NCI-H146 treated with DMSO at 0.1 percent for 48 hours (cell line): Measurements from ENCODE around the gene SENP3.

Source experiments
- DNase-seq: peaks from one replicate; lab custom pipeline; 2025; ENCODE audit not compliant: unreplicated experiment; lab: John Stamatoyannopoulos, UW

Gene SENP3

DNA sequence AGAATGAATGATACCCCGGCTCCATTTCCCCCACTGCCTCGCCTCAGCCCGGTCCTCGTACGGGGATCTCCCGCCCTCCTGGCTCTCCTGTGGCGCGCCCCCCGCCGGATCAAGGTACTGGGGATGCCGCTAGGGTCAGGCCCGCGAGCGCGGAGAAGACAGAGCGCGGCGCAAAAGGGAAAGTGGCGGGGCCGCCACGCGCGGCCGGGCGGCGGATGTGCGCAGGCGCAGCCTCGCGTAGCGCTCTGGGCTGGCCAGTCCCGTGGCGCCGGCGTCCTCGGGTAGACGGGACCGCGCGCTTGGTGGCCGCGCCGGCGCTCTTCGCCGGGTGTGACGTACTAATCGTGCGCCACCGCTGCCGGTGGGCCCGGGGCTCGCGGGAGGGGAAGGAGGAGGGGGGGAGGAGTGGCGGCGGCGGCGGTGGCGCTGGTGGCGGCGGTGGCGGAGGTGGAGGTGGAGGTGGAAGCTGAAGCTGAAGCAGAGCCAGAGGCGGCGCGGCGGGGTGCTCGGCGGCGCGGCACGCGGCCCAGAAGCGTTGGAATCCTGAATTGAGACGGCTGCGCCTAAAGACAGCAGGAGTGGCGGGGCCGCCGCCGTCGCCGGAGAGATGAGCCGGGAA lies at the start of gene SENP3:
TSS of gene SENP3 (plus strand) at position 331 of the 619 bp plus-strand sequence. CDS start 1,158 bp downstream, outside the sequence.
- DNase-seq, result peak; percentile 62

DNA sequence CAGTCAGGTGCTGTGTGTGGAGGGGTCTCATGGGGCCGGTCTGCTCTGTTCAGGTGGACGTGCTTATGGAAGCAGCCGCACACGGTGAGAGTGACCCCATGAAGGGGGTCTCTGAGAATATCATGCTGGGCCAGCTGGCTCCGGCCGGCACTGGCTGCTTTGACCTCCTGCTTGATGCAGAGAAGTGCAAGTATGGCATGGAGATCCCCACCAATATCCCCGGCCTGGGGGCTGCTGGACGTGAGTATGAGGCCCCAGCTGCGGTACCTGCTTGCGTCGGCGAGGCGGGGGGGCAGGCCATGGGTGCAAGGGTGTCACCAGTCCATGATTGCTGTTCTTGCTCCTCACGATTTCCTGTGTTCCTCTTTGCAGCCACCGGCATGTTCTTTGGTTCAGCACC lies 49.6 kb upstream of the SENP3 start:
- no peak for DNase-seq

DNA sequence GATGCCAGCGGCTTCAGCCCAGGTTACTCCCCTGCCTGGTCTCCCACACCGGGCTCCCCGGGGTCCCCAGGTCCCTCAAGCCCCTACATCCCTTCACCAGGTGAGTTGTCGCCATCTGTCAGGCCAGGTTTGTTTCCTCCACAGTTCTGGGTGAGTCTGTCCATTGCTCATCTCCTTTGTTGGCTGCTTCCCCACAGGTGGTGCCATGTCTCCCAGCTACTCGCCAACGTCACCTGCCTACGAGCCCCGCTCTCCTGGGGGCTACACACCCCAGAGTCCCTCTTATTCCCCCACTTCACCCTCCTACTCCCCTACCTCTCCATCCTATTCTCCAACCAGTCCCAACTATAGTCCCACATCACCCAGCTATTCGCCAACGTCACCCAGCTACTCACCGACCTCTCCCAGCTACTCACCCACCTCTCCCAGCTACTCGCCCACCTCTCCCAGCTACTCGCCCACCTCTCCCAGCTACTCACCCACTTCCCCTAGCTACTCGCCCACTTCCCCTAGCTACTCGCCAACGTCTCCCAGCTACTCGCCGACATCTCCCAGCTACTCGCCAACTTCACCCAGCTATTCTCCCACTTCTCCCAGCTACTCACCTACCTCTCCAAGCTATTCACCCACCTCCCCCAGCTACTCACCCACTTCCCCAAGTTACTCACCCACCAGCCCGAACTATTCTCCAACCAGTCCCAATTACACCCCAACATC lies 48.7 kb upstream of the SENP3 start:
- no peak for DNase-seq

GRCh38 chr17:7513850-7514419 lies 47.8 kb upstream of the SENP3 start:
- DNase-seq, result no peak

GRCh38 chr17:7515911-7516610 lies 45.7 kb upstream of the SENP3 start:
- no peak for DNase-seq

DNA sequence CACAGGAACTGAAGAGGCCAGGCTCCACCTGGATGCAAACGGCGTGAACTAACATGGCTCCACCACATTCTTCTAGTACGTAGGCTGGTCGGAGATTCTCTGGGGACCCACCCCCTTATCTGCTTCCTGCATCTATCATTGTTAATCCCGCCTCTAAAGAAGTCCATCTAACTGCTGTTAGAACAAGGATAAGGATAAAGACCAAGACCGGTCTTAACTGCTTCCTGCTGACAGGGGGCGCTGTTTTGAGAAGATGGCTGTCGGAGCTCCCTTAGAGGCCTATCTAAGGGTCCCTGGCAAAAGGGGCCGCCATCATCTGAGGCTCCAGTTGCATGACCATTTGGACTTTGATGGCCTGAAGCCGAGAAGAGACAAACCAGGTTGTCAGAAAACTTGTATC lies 38.7 kb upstream of the SENP3 start:
- no peak for DNase-seq

DNA sequence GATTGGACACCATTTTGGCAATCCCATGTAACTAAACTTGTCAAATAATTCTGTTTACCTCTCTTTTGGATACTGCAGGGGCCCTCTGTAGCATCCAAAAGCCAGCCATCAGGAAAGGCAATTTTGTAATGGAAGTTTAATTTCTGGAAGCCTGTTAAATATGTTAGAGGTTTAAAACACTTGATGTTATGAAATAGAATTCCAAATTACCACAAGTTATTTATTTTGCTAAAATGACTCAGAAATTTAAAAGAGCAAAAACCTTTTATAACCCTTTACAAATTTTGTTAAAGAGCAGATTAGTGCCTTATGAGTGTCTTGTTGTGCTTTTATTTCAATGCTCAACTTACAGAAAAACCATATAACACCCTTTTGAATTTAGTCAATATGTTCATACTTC lies 32.9 kb upstream of the SENP3 start:
- no peak for DNase-seq

- no peak for DNase-seq
Measured at GRCh38 chr17:7530023-7530900, 31.5 kb upstream of the SENP3 start.

GRCh38 chr17:7538050-7538449 lies 23.7 kb upstream of the SENP3 start:
- DNase-seq, result no peak

DNA sequence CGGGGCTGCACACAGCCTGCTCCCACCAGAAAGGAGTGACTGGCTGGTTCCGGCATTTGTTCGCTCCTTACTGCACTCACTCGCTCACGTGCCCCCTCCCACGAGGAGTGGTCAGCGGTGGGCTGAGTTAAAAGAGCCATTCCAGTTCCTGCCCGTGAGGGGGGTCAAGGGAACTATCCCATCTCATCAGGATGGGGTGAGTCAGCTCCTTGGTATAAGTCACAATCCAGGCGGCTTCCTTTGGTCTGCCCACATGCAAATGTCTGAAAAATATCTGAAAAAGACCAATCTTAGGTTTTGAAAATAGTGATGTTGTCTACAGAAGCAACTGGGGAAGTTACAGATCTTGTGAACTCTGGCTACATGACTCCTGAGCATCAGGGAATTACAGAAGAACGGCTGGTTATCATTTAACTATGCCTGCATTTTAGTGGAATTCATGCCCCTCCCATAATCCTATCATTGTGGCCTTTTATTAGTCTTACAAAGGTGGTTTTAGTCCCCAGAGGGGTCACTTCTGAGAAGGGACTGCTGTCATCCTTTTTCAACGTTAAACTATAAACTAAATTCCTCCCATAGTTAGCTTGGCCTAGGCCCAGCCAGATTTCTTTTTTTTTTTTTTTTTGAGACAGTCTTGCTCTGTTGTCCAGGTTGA lies 22.7 kb upstream of the SENP3 start:
- no peak for DNase-seq

DNA sequence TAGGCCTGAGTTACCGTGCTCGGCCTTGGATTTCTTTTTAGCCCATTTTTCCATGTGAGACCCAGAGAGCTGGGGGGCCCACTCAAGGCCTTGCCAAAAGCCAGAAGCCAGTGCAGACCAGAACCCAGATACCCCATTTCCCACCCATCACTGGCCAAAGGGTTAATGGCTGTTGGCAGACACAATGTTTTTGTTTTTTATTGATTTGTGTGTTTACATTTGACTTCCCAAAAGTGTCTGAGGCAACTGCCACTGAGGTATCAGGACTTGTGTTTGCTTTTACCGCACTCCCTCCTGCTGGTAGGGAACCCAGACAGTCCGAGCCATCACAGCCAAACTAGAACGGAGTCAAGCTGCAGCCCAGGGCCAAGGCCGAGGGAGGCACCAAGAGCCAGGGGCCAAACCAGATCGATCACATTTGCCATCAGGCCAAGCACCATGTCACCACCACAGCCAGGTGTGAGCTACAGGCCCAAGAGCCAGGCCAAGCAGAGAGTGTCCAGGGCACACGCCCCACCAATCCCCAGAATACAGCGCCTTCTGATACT lies 20.6 kb upstream of the SENP3 start:
- no peak for DNase-seq

DNA sequence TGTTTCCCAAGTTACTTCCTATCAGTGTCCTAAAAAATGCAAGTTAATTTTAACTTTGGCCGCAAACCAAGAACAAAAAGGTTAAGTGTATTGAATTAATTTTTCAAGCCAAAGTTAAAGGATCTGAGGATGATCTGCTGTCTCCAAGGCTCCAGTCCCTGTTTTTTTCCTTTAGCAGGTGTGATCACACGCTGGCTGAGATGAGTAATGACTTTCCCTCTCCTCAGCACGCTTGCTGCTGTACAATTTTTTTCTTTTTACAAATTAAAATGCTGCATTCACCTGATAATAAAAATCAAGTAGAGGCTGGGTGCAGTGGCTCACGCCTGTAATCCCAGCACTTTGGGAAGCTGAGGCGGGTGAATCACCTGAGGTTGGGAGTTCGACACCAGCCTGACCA lies 16.8 kb upstream of the SENP3 start:
- DNase-seq, result no peak

- DNase-seq, result no peak
Measured at GRCh38 chr17:7548585-7549400, 12.9 kb upstream of the SENP3 start, which contains the start of gene TNFSF12. Gene TNFSF12 (plus strand): TSS chr17:7549058. CDS start chr17:7549154, 96 bp downstream.

- no peak for DNase-seq
Measured at GRCh38 chr17:7549401-7550055, 12.2 kb upstream of the SENP3 start.

- DNase-seq, result no peak
Measured at GRCh38 chr17:7550344-7550743, 11.4 kb upstream of the SENP3 start.

DNA sequence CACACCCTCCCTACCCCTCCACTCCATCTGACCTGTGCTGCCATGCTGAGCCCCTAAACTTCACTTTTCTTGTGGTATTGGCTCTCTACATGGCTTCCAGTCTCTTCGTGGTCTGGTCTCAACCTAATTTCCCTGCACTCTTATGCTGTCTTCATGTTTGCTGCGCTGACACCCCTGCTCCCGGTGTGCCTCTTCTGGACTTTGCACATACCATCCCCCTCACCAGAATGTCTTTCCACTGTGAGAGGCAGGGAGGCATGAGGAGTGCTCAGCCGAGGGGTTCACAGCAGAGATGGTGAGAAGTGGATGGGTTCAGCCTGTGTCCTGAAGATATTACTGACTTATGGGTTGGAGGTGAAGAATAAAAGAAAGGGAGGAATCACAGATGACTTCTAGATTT lies 10.3 kb upstream of the SENP3 start:
- DNase-seq, result no peak

- DNase-seq, result no peak
Measured at GRCh38 chr17:7552621-7553051, 9.1 kb upstream of the SENP3 start.

- no peak for DNase-seq
Measured at GRCh38 chr17:7553356-7553755, 8.4 kb upstream of the SENP3 start.
